GM21717 (cell line): ENCODE measurements around the gene CTXN2.

Experiments
- ATAC-seq: cut with Tn5 transposase; IDR thresholded peaks from one replicate; pipeline ENCODE4 v1.9.1; 2021; ENCODE audit warnings: mild to moderate bottlenecking, moderate library complexity; ENCODE audit not compliant: unreplicated experiment

Gene CTXN2

GRCh38 chr15:48191574-48192225, at the start of gene CTXN2:
Gene CTXN2, plus strand, starts transcription at chr15:48191665. Its CDS starts 9,636 bp downstream, at chr15:48201301.
- ATAC-seq = no peak

- no peak for ATAC-seq
Observed at GRCh38 chr15:48143856-48144255, 47.6 kb upstream of the CTXN2 start.

GRCh38 chr15:48144889-48145288, 46.6 kb upstream of the CTXN2 start:
- peak; percentile 58 for ATAC-seq

- no peak for ATAC-seq
Observed at GRCh38 chr15:48145923-48146322, 45.5 kb upstream of the CTXN2 start.

- ATAC-seq = no peak
Observed at GRCh38 chr15:48147358-48147757, 44.1 kb upstream of the CTXN2 start.

GRCh38 chr15:48149858-48150257, 41.6 kb upstream of the CTXN2 start:
- no peak for ATAC-seq

- ATAC-seq = no peak
Observed at GRCh38 chr15:48153526-48153925, 37.9 kb upstream of the CTXN2 start.

- ATAC-seq = no peak
Observed at GRCh38 chr15:48168616-48169015, 22.8 kb upstream of the CTXN2 start.

GRCh38 chr15:48170981-48171380, 20.5 kb upstream of the CTXN2 start:
- ATAC-seq = no peak

GRCh38 chr15:48175126-48175525, 16.3 kb upstream of the CTXN2 start:
- ATAC-seq = no peak

- no peak for ATAC-seq
Observed at GRCh38 chr15:48176112-48176511, 15.4 kb upstream of the CTXN2 start.

GRCh38 chr15:48176957-48177356, 14.5 kb upstream of the CTXN2 start:
- ATAC-seq = no peak

- peak; percentile 78 for ATAC-seq
Observed at GRCh38 chr15:48177383-48177765, 14.1 kb upstream of the CTXN2 start.

- ATAC-seq = peak; percentile 76
Observed at GRCh38 chr15:48177766-48178647, 13.5 kb upstream of the CTXN2 start, which contains the start of gene MYEF2. Gene MYEF2, minus strand, starts transcription at chr15:48178295. Its CDS starts 58 bp downstream, at chr15:48178237.

GRCh38 chr15:48178648-48178931, 12.9 kb upstream of the CTXN2 start:
- no peak for ATAC-seq

- ATAC-seq = no peak
Observed at GRCh38 chr15:48182749-48183148, 8.7 kb upstream of the CTXN2 start.

GRCh38 chr15:48185529-48185928, 5.9 kb upstream of the CTXN2 start:
- ATAC-seq = no peak

- ATAC-seq = no peak
Observed at GRCh38 chr15:48186271-48186670, 5.2 kb upstream of the CTXN2 start.

- no peak for ATAC-seq
Observed at GRCh38 chr15:48190932-48191573, 412 bp upstream of the CTXN2 start.

GRCh38 chr15:48202068-48202467, 10.6 kb downstream of the CTXN2 start:
- no peak for ATAC-seq

- no peak for ATAC-seq
Observed at GRCh38 chr15:48205981-48206380, 14.5 kb downstream of the CTXN2 start, which contains the start of gene SLC12A1. Gene SLC12A1, plus strand, starts transcription at chr15:48206302. Its CDS starts 1,418 bp downstream, at chr15:48207720.

- ATAC-seq = no peak
Observed at GRCh38 chr15:48221261-48221660, 29.8 kb downstream of the CTXN2 start.
